OCI-LY7 (cell line): Measurements from ENCODE around the gene TYK2. TPM values are rescaled to one million over a fixed set of nuclear protein-coding genes. Genes with fewer than 3 reads are reported as not detected.
A peak's percentile ranks its signal among the peaks of the same experiment; 100 is the strongest.

ENCODE experiments used
- BruUV-seq: library from RNA; stranded (reverse); fragments of 400-500 nt; replicated peaks from 2 replicates; lab custom pipeline; 2021; lab: Mats Ljungman, UMichigan
- CTCF ChIA-PET: fragments of 300-600 bp; sonication (Branson Sonifier 250); formaldehyde crosslinking; loops from one replicate; lab custom pipeline; 2022; ENCODE audit warnings: antibody characterized with exemption; ENCODE audit not compliant: unreplicated experiment; lab: Charles Lee
- POLR2A ChIA-PET: fragments of 300-600 bp; sonication (Branson Sonifier 250); formaldehyde crosslinking; loops from one replicate; lab custom pipeline; 2022; ENCODE audit warnings: antibody characterized with exemption; lab: Charles Lee
- DNase-seq: peaks from one replicate; pipeline ENCODE4 v3.0.0-alpha.2; 2015; ENCODE audit warnings: low spot score
- H2AFZ ChIP-seq: fragments of 200-600 bp; sonication (generic), shearing (Covaris generic); 2 replicates; pipeline ENCODE4 v1.6.1; 2014; ENCODE audit warnings: mild to moderate bottlenecking, antibody characterized with exemption, low read length, moderate library complexity
- H3K27ac ChIP-seq: fragments of 200-600 bp; sonication (generic); 2 replicates; pipeline ENCODE4 v1.5.1; 2014; ENCODE audit warnings: mixed run types, low read depth, mild to moderate bottlenecking, moderate library complexity, low read length, inconsistent platforms; ENCODE audit not compliant: poor library complexity, severe bottlenecking
- H3K36me3 ChIP-seq: fragments of 200-600 bp; sonication (generic); 2 replicates; pipeline ENCODE4 v1.6.1; 2014; ENCODE audit warnings: mild to moderate bottlenecking, antibody characterized with exemption, low read length, moderate library complexity, mixed read lengths; ENCODE audit not compliant: insufficient read depth
- H3K4me1 ChIP-seq: fragments of 200-600 bp; sonication (generic); 2 replicates; pipeline ENCODE4 v1.5.1; 2014; ENCODE audit warnings: mild to moderate bottlenecking, low read length; ENCODE audit not compliant: insufficient read depth, poor library complexity, severe bottlenecking
- H3K4me2 ChIP-seq: fragments of 200-600 bp; sonication (generic); 2 replicates; pipeline ENCODE4 v1.6.1; 2014; ENCODE audit warnings: mild to moderate bottlenecking, low read length
- H3K4me3 ChIP-seq: fragments of 200-600 bp; sonication (generic); 2 replicates; pipeline ENCODE4 v1.5.1; 2014; ENCODE audit warnings: mild to moderate bottlenecking, low read depth, low read length; ENCODE audit not compliant: poor library complexity, severe bottlenecking
- H3K79me2 ChIP-seq: fragments of 200-600 bp; sonication (generic); 2 replicates; pipeline ENCODE4 v1.6.1; 2016; ENCODE audit warnings: low read depth, mild to moderate bottlenecking, low read length, moderate library complexity, mixed read lengths; ENCODE audit not compliant: insufficient read depth
- H3K9me2 ChIP-seq: fragments of 200-600 bp; sonication (generic); 2 replicates; pipeline ENCODE4 v1.6.1; 2016; ENCODE audit warnings: mild to moderate bottlenecking, low read length, mixed read lengths; ENCODE audit not compliant: insufficient read depth
- H3K9me3 ChIP-seq: fragments of 200-600 bp; sonication (generic); 2 replicates; pipeline ENCODE4 v1.6.1; 2014; ENCODE audit warnings: mild to moderate bottlenecking, mixed run types, low read length, mixed read lengths
- H4K20me1 ChIP-seq: fragments of 200-600 bp; sonication (generic); 2 replicates; pipeline ENCODE4 v1.6.1; 2014; ENCODE audit warnings: mild to moderate bottlenecking, antibody characterized with exemption, low read length, moderate library complexity, mixed read lengths; ENCODE audit not compliant: insufficient read depth
- CTCF ChIP-seq: fragments of 200-600 bp; sonication (generic); conservative IDR thresholded peaks from 2 replicates; pipeline ENCODE4 v1.5.1; 2014; ENCODE audit warnings: mild to moderate bottlenecking, antibody characterized with exemption, low read length, moderate library complexity, mixed read lengths
- EZH2phosphoT487 ChIP-seq: fragments of 200-600 bp; sonication (generic); IDR thresholded peaks from 2 replicates; pipeline ENCODE4 v1.6.1; 2018; ENCODE audit warnings: low read depth, borderline replicate concordance, mild to moderate bottlenecking, mixed run types, antibody characterized with exemption, low read length, moderate library complexity, mixed read lengths
- intact Hi-C: fragments of 100-400 bp; cut with micrococcal nuclease; formaldehyde crosslinking; loops from one replicate; pipeline ENCODE4 v1.10.0; 2022; ENCODE audit not compliant: unreplicated experiment
- total RNA-seq, 2 experiments: library from RNA; depleted of rRNA in 1 of 2; stranded (reverse); fragments of >200 nt in 1 of 2; shearing (Covaris generic) in 1 of 2; gene quantifications; 2 replicates each; pipeline ENCODE4 v1.2.3, GENCODE V29; 2014 to 2022

The TYK2 gene
- total RNA-seq, 2 experiments from 2014 or later = 185 to 216 TPM

- ChIA-PET POLR2A (no interaction called here), CTCF (no interaction called here)
- H2AFZ ChIP-seq = no peak overlapping the region
- peak; percentile 78 for DNase-seq
- no peak overlapping the region for H3K4me2 ChIP-seq
- H3K4me3 ChIP-seq = no peak overlapping the region
- H3K4me1 ChIP-seq = no peaks in the 10 kb centered on the region
- H3K9me2 ChIP-seq = no peaks in the 10 kb centered on the region
- intact Hi-C loops = loop anchor here (2.0 kb wide), 1 partner anchor 35 kb away; no protein-coding TSS in a partner anchor
- H3K27ac ChIP-seq = no peak overlapping the region
- no peaks in the 10 kb centered on the region for H4K20me1 ChIP-seq
- no peaks in the 10 kb centered on the region for H3K79me2 ChIP-seq
- peaks cover 71% of the 10 kb centered on the region for H3K36me3 ChIP-seq
- H3K9me3 ChIP-seq = no peaks in the 10 kb centered on the region
- TF ChIP-seq CTCF = no peak
- TF ChIP-seq EZH2phosphoT487 = no peak
- BruUV-seq = no TSS peak
Measured at GRCh38 chr19:10353793-10354391, 26.5 kb downstream of the TYK2 start.

DNA sequence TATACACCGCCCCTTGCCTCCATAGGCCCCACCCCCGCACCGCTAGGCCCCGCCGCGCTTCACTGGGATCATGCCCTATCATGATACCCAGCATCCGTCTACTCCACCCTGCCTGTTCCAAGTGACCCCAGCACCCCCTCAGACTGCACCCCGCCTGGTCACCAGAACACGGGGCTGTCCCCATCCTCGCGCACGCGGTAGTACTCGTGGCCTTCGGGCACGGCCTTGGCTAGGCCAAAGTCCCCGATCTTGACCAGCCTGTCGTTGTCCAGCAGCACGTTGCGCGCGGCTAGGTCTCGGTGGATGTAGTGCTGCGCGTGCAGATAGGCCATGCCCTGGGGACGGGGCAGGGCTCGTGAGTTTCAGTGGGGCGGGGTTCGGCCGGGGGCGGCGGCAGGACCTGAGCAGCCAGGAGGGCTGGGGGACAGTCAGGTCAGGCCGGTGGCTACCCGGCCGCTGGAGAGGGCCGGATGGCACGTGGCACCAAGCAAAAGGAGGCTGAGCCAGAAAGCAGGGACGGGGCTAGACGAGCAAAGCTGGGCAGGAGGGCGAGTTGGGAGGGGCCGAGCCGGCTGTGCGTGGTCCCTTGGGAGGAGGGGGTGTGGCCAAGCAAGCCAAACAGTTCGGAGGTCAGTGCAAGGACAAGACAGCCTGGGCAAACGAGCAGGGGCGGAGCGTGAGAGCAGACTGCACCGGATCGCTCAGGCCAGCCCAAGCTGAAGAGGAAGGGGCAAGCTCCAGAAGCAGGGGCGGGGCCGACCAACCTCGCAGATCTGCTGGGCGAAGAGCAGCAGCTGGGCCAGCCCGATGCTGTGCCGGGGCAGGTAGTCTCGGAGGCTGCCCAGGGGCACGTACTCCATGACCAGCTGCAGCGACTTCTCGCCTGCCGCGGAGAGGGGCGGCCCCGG is 27.4 kb downstream of the TYK2 start:
- H3K9me3 ChIP-seq = no peaks in the 10 kb centered on the region
- no peak overlapping the region for H3K27ac ChIP-seq
- no peaks in the 10 kb centered on the region for H3K9me2 ChIP-seq
- BruUV-seq = no TSS peak
- TF ChIP-seq CTCF (no peak), EZH2phosphoT487 (no peak)
- no peak for DNase-seq
- H3K4me3 ChIP-seq = no peak overlapping the region
- H2AFZ ChIP-seq = no peak overlapping the region
- CTCF ChIA-PET = no interaction called here
- POLR2A ChIA-PET = no interaction called here
- H3K36me3 ChIP-seq = peaks cover 64% of the 10 kb centered on the region
- intact Hi-C loops = loop anchor here (2.0 kb wide), 1 partner anchor 34 kb away; no protein-coding TSS in a partner anchor
- H3K4me1 ChIP-seq = no peaks in the 10 kb centered on the region
- no peaks in the 10 kb centered on the region for H4K20me1 ChIP-seq
- H3K4me2 ChIP-seq = no peak overlapping the region
- H3K79me2 ChIP-seq = no peaks in the 10 kb centered on the region

GRCh38 chr19:10346509-10346908 is 33.9 kb downstream of the TYK2 start:
- POLR2A ChIA-PET = no interaction called here
- intact Hi-C loops = no loop called here

More at GRCh38 chr19:10346509-10346908, 33.9 kb downstream of the TYK2 start:
- no peak for TF ChIP-seq EZH2phosphoT487
- TF ChIP-seq CTCF = no peak
- Histone ChIP-seq H3K4me1 (peaks cover 2% of the 10 kb centered on the region), H3K9me2 (no peaks in the 10 kb centered on the region), H3K4me3 (no peak overlapping the region), H4K20me1 (no peaks in the 10 kb centered on the region), H3K27ac (no peak overlapping the region), H3K9me3 (no peaks in the 10 kb centered on the region), H3K79me2 (no peaks in the 10 kb centered on the region), H3K36me3 (peaks cover 17% of the 10 kb centered on the region), H2AFZ (no peak overlapping the region), H3K4me2 (no peak overlapping the region)
- CTCF ChIA-PET = no interaction called here
- DNase-seq = no peak
- BruUV-seq = no TSS peak
